ENCODE data around the gene LGI4.
"Not testable (repeated sequence)": the region's sequence is repeated elsewhere in the genome, so short reads cannot be mapped to it uniquely, and the experiment has no call there.

The LGI4 gene

GRCh38 chr19:35141837-35142605 lies 7.2 kb upstream of the LGI4 start:
- DNase-seq (ENCODE audit: low read depth in 2 of 2): no peak

DNA sequence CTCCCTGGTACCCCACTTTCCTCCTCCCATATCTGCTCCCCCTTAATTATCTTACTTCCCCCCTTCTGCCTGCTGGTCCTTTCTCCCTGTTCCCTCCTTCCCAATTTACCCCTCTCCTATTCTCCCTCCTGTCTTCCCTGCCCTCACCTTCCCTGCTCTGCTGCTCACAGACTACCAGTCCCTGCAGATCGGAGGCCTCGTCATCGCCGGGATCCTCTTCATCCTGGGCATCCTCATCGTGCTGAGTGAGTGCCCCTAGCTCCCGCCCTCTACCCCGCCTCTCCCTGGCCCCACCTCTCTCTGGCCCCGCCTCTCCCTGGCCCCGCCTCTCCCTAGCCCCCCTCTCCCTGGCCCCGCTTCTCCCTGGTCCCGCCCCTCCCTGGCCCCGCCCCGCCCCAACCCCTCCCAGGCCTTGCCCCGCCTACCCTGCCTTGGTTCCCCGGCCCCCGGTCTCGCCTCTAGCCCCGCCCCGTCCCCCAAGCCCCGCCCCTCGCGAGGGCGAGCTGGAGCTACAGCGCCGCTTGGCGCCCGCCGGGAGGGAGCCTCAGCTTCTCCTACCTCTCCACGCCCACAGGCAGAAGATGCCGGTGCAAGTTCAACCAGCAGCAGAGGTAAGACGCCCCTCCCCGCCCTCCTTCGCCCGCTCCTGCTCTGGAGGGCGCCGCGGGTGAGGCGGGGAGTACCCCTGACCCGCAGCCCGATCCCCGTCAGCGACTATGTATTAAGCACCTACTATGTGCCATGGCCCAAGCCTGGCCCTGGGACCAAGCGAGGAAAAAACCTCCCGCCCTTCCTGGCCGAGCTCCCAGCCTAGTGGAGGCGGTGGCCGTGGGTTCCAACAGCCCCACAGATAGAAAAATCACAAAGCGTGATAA lies 6.3 kb upstream of the LGI4 start:
- DNase-seq (ENCODE audit: low read depth in 2 of 2): peak; percentile 92 to 94

DNA sequence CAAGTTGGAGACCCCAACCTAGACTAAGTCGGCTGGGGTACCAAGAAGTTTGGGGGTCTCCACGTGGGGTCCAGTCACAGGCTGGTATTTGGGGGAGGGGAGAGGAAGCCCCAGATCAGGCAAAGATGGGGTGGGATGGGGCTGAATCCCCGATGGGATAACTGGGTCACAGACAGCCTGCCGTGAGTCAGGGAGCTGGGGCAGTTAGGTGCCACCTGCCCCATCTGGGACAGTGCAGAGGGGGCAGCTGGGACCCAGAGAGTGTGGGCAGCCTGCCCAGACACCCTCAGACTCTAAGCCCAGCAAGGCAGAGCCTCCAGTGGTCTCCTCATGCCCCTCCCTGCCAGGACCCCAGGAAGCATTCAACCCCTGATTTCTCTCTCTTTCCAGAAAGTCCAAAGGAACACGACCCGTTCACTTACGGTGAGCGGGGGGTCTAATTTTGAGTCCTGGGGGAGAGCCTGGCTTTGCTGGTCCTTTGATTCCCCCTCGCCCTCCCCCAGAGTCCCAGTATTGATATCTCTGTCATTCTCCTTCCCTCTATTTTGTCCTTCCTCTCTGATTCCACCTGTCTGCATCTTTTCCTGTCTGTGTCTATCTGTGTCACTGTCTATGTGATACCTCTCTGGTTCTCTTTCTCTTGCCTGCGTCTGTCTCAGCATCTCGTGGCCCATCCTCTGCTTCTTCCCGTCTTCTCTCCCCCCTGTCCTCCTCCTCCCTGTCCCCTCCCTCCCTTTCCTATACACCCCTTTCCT lies 5.5 kb upstream of the LGI4 start:
- no peak for DNase-seq (ENCODE audit: low read depth in 2 of 2)

DNA sequence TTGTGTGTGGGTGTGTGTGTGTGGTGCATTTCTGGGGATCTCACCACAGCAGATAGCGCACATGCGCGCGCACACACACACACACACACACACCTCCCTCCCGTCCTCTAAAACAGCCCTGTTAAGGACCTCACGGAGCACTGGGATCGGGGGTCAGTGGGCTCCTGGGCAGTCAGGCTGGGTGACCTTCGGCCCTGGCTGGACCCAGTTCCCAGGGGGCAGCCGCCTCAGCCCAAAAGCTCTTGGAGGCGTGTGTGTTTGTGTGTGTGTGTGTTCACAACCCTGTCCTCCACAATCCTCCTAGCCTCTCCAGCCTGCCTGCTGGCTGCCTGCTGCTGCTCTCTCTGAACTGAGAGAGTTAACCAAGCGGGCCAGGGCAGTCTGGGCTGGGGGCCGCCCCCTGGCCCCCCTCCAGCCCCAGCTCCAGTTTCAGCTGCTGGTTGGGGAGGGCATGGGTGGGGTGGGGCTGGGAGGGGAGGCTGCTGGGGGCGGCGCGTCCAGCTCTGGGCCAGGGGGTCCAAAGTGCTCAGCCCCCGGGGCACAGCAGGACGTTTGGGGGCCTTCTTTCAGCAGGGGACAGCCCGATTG lies 3.5 kb upstream of the LGI4 start, which contains the start of gene FXYD1:
TSS of gene FXYD1 (plus strand) at position 520 of the 588 bp plus-strand sequence. CDS start 1,256 bp downstream, outside the sequence.
- DNase-seq (ENCODE audit: low read depth in 2 of 2): no peak

DNA sequence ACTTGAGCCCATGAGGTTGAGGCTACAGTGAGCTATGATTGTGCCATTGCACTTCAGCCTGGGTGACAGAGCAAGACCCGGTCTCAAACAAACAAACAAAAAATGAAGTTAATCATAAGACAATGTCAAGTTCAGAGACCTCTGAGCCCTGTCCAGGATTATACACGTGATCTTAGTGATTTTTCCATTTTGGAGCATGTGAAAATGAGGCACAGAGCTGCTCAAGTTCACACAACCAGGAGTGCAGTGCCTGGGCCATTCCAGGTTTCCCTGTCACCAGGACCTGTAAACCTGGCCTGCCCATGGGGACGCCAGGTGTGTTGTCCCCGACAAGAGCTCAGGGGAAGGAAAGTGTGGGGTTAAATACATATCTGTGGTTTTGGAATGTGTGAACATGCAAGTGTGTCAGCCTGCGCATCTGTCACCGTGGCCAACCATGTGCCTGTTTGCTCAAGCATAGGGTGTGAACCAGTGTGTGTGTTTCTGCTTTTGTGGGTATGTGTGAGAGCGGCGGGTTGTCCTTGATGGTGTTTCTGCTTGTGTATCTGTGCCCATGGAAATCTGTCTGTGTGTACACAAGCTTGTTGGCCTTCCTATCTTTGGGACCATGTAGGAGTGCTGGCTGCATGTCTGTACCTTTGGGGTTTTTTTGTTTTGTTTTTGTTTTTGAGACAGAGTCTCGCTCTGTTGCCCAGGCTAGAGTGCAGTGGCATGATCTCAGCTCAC lies 2.3 kb upstream of the LGI4 start:
- DNase-seq (ENCODE audit: low read depth in 2 of 2): no peak

- no peak for DNase-seq (ENCODE audit: low read depth in 2 of 2)
Observed at GRCh38 chr19:35136231-35136630, 1.4 kb upstream of the LGI4 start.

DNA sequence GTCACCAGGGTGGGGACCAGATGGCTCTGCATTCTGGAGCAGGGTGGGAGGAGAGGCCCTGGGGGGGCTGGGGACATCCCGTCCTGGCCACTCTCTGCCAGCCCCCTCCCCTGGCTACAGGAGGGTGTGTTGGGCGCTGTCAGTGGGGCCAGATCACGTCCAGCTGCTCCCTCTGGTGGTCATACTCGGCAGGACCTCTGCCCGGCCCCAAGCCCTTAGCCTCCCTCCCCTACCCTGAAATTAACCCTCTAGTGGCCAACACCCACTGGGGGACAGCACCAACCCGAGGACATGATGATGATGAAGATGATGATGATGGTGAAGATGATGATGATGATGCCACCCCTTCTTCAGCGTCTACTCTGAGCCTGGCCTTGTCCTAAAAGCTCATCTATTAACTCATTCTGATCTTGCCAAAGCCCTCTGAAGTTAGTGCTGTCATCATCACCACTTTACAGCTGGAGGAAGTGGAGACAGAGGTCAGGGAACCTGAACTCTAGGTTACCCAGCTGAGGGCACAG lies 590 bp upstream of the LGI4 start:
- DNase-seq (ENCODE audit: low read depth in 2 of 2): peak in 1 of 2 donors; percentile 38

GRCh38 chr19:35133826-35134225 lies 1.0 kb downstream of the LGI4 start:
- no peak for DNase-seq (ENCODE audit: low read depth in 2 of 2)

GRCh38 chr19:35132254-35132653 lies 2.6 kb downstream of the LGI4 start:
- no peak for DNase-seq (ENCODE audit: low read depth in 2 of 2)

DNA sequence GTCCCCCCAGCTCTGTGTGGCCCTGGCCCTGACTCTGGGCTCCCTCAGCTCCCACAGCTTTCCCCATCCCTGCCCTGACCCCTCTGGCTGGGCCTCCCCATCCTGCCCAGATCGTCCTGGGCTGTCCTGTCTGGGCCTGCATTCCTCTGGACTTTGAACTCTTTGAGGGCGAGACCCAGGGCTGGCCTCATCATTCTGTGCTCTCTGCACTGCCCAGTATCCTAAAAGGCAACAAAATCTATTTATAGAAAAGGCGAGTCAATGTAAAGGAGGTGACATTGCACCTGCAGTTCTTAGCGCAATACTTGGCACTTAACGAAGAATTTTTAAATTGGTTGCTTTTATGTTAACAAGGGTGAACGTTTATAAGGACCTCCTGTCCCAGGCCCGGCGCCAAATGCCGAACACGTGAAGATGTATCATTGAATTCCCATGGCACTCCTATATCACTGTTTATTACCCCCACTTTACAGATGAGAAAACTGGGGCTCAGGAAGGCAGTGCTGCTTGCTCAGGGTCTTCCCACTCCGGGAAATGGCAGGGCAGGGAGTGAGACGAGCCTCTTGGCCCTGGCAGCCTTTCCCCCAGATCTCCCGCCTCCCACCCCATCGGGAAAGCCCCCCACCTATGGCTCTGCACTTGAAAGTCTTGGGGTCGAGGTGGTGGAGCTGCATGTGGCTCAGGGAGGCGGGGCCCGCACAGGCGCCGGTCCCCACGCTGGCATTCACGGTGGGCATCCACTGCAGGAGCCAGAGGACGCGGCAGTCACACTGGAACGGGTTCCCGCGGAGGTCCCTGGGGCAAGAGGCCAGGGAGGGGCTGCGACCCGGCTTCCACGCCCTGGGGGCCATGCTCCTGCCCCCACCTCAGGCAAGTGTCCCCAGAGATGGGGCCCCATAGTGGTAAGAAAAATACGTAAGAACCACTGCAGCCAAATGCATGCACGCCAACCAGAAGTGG lies 3.8 kb downstream of the LGI4 start:
- DNase-seq (ENCODE audit: low read depth in 2 of 2): no peak

- DNase-seq (ENCODE audit: low read depth in 2 of 2): not testable (repeated sequence)
Observed at GRCh38 chr19:35129724-35130274, 5.1 kb downstream of the LGI4 start.

DNA sequence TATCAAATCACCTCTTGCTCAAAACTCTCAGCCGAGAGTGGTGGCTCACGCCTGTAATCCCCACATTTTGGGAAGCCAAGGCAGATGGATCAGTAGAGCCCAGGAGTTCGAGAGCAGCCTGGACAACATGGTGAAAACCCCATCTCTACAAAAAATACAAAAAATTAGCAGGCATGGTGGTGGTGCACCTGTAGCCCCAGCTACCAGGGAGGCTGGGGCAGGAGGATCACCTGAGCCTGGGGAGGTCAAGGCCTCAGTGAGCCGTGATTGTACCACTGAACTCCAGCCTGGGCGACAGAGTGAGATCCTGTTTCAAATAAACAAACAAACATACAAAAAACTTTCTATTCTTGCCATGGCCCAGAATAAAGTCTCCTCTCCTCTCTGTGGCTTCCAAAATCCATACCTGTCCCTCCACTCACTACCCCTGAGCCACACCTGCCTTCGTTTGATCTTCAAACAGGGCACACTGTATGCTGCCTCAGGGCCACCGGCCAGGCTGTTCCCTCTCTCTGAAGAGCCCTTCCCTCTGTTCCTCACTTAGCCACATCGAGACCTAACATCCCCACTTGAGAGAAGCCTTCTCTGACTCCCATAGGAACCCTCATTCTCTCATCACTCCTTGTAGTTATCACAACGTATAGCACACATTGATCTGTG lies 6.3 kb downstream of the LGI4 start:
- DNase-seq (ENCODE audit: low read depth in 2 of 2): no peak

DNA sequence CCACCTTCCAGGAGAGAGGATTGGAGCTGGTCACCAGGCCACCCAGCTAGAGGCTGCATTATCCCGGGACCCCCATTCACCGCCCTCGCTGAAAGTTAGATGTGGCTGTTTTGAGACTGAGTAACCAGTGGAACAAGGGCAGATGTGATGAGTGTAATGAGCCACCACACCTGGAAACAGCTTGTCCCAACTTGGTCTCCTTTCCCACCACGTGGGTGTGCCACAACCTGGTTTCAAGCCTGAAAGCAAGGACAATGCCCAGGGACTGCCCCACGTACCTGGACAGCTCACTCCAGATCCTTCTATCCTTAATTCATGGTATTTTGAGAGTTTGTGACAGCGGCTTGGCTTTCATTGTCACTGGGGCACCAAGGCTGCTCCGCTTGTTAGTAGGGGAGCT lies 7.0 kb downstream of the LGI4 start:
- DNase-seq (ENCODE audit: low read depth in 2 of 2): no peak

GRCh38 chr19:35126624-35126959 lies 8.3 kb downstream of the LGI4 start:
- DNase-seq (ENCODE audit: low read depth in 2 of 2): no peak

DNA sequence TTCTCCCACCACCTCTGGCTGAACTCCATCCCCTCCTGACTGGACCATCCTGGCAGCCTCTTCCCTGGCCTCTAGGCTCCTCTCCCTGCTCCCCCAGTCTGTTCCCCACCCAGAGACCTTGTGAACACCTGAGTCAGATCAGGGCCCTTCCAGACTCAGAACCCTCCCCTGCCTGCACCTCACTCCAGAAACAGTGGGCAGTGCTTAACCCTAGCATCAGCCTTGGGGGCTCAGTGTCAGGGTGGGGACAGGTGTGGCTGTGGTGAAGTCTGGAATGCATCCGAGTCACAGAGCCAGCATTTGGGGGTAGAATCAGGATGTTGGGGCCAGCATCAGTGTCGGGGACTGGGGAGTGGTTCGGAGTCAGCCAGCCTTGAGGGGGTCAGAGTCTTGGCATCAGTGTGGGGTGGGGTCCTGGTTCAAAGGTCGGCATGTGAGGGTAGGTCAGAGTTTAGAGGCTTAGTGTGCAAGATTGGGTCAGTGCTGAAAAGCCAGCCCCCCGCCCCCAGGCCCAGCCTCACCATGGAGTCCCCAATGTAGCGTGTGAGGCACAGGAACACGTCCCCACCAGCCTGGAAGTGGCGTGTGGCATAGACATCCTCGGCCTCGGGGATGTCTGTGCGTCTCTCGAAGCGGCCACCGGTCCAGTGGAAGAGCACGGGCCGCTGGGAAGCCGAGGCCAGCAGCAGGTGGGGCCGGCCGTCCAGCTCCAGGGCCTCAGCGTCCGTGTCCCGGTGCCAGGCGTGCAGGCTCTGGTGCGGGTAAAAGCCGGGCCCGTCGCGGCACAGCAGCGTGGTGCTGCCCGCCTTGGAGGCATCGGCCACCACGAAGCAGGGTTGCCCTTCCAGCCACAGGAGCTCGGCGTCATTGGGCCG lies 8.9 kb downstream of the LGI4 start:
- no peak for DNase-seq (ENCODE audit: low read depth in 2 of 2)

DNA sequence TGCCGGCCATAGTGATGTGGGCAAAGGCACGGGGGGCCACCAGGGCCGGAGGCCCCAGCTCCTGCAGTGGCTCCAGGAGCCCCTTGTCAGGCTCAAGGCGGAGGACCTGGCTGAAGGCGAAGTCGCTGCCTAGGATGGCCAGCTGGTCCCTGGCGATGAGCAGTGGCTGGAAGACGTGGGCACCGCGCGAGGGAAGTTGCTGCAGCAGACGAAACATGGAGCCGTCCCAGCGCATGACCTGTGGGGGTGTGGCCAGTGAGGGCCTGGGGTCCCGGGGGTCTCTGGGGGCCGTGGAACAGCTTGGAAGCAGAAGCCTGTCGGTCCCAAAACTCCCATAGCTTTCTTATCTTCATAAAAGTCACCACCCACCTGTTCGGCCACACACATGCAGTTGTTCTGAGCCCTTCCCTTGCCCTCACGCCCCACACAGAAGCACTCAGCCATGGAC lies 9.6 kb downstream of the LGI4 start:
- DNase-seq (ENCODE audit: low read depth in 2 of 2): no peak

DNA sequence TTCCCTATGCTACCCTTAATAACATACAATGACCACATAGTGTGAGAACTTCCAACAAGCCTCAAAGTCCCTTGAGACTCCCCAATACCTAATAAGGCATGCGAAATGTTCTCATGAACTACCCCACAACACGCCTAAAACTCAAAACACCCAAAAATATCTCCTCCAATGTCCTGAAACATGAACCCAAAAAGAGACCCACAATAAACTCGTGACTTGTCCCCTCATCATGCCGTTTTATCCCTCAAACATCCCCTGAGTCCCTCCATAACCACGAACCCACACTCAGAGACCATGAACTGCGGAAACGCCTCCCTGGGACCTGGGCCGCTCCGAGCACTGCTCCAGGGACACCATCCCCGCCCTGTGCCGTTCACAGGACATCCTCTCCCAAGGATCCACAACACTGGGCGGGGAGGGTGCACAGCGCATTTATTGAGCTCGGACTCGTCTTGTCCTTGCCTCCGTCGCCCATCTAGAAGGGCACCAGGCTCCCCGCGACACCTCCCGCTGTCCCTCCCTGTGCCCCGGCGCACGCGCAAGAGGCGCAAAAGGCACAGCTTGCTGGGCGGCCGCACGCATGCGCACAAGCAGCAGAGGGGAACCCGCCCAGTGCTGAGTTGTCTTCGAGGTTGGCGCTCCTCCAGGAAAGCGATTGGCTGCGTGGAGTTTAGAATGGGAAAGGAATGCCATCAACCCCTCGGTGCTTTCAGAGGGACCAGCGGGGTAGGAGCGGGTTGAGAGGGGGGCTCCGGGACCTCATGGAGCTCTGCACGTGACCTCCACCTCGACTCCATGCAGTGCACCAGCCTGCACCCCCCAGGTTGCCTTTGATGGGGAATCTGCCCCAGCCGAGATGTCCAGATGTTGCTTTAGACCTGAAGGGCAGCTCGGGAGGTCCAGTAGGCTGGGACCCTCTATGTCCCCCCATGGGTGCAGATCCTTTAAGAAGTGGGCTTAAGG lies 10.5 kb downstream of the LGI4 start:
- DNase-seq (ENCODE audit: low read depth in 2 of 2): peak; percentile 72 to 80

Measured in stimulated activated CD8-positive, alpha-beta memory T cell treated with anti-CD3 and anti-CD28 coated beads, Interleukin-7, amount 100 ng/mL, for 4 hours (primary cell).